ENCODE results near the gene LAX1.

DNA sequence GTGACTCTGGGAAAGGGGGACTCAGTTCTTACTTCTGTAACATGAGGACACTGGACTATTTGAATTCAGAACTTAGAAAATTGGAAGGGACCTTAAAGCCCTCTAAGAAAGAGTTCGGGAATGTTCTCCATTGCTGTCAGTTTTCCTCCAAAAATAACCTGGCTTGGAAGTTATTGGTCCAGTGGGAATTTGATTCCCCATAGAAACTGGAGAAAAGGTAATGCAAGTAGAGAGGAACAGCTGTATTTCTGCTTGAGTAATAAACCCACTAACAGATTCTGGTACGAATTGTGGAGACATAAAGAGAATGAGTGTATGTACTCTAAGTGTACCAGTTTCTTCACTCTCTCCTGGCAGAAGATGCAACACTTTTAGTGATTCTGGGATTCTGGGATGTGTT lies 32.2 kb downstream of the LAX1 start:
- TF ChIP-seq, protein P1, sequence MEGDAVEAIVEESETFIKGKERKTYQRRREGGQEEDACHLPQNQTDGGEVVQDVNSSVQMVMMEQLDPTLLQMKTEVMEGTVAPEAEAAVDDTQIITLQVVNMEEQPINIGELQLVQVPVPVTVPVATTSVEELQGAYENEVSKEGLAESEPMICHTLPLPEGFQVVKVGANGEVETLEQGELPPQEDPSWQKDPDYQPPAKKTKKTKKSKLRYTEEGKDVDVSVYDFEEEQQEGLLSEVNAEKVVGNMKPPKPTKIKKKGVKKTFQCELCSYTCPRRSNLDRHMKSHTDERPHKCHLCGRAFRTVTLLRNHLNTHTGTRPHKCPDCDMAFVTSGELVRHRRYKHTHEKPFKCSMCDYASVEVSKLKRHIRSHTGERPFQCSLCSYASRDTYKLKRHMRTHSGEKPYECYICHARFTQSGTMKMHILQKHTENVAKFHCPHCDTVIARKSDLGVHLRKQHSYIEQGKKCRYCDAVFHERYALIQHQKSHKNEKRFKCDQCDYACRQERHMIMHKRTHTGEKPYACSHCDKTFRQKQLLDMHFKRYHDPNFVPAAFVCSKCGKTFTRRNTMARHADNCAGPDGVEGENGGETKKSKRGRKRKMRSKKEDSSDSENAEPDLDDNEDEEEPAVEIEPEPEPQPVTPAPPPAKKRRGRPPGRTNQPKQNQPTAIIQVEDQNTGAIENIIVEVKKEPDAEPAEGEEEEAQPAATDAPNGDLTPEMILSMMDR (IDR thresholded peaks at IDR 0.05), result no peak
- TF ChIP-seq POLR2A (IDR thresholded peaks at IDR 0.05), result no peak
